HG03139 (cell line): ENCODE results near the gene PDGFD.

Source experiments
- ATAC-seq: cut with Tn5 transposase; IDR thresholded peaks from one replicate; pipeline ENCODE4 v1.9.1; 2021; ENCODE audit not compliant: unreplicated experiment

Gene PDGFD

GRCh38 chr11:104164028-104164520, at the start of gene PDGFD:
TSS of gene PDGFD (minus strand) at chr11:104164147.
- ATAC-seq = peak; percentile 96

GRCh38 chr11:104206936-104207335, 43.0 kb upstream of the PDGFD start:
- no peak for ATAC-seq

- no peak for ATAC-seq
Measured at GRCh38 chr11:104205838-104206237, 41.9 kb upstream of the PDGFD start.

GRCh38 chr11:104200688-104201087, 36.7 kb upstream of the PDGFD start:
- ATAC-seq = no peak

- no peak for ATAC-seq
Measured at GRCh38 chr11:104199053-104199452, 35.1 kb upstream of the PDGFD start.

GRCh38 chr11:104198576-104198975, 34.6 kb upstream of the PDGFD start:
- no peak for ATAC-seq

GRCh38 chr11:104191124-104191523, 27.2 kb upstream of the PDGFD start:
- ATAC-seq = no peak

- no peak for ATAC-seq
Measured at GRCh38 chr11:104183593-104183992, 19.6 kb upstream of the PDGFD start.

GRCh38 chr11:104175769-104176168, 11.8 kb upstream of the PDGFD start:
- ATAC-seq = no peak

- ATAC-seq = no peak
Measured at GRCh38 chr11:104169091-104169490, 5.1 kb upstream of the PDGFD start.

- no peak for ATAC-seq
Measured at GRCh38 chr11:104165014-104165413, 1.1 kb upstream of the PDGFD start.

GRCh38 chr11:104163100-104164027, 583 bp downstream of the PDGFD start:
- no peak for ATAC-seq

GRCh38 chr11:104161751-104162450, 2.0 kb downstream of the PDGFD start:
- ATAC-seq = no peak

GRCh38 chr11:104159356-104159755, 4.6 kb downstream of the PDGFD start:
- ATAC-seq = no peak

- ATAC-seq = no peak
Measured at GRCh38 chr11:104155375-104155774, 8.6 kb downstream of the PDGFD start.

GRCh38 chr11:104154296-104154695, 9.7 kb downstream of the PDGFD start:
- no peak for ATAC-seq

- no peak for ATAC-seq
Measured at GRCh38 chr11:104152941-104153505, 10.9 kb downstream of the PDGFD start.

GRCh38 chr11:104151404-104152204, 12.3 kb downstream of the PDGFD start:
- ATAC-seq = no peak

- ATAC-seq = no peak
Measured at GRCh38 chr11:104148706-104149105, 15.2 kb downstream of the PDGFD start.

- ATAC-seq = no peak
Measured at GRCh38 chr11:104148074-104148473, 15.9 kb downstream of the PDGFD start.

- no peak for ATAC-seq
Measured at GRCh38 chr11:104146943-104147342, 17.0 kb downstream of the PDGFD start.
